ENCODE results near the gene UNC80. TPM values are rescaled to one million over a fixed set of nuclear protein-coding genes. Genes with fewer than 3 reads are reported as not detected.
A peak's percentile ranks its signal among the peaks of the same experiment; 100 is the strongest.

The UNC80 gene
- total and polyA plus RNA-seq, 2 of the 13 experiments (the other 11 are each of a cell fraction or from before 2014, with no cell fraction given) = not detected

DNA sequence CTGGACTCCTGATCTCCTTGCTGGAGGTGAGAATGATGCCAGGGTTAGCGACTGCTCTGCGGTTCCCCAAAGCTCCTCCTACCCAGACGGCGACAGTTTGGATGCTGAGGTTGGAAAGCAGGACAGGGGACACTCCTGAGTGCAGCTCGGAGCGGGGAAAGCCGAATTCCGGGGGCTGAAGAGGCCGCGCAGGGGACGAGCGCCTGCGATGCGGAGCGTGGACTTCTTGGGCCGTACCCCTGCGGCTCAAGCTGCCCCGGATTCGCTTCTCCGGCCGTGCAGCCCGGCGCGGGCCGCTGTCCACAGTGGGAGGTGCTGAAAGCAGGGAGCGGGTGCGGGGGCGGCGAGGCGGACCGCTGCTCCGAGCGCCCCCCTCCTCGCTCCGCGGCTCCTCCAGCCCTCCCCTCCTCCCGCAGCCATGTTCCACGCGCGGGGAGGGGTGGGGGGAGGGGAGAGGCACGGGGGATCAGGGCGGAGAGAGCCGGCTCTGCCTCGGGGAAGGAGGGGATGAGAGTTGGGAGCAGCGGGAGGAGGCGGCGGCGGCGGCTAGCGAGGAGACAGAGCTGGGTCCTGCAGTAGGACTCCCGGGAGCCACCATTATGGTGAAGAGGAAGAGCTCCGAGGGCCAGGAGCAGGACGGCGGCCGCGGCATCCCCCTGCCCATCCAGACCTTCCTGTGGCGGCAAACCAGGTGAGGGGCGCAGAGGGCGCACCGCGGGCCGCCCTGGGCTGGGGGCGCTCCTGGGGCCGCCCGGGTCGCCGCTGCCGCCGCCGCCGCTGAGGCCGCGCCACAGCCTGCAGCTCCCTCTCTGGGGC is at the start of gene UNC80 (continued):
- TF ChIP-seq MXI1 (IDR thresholded peaks at IDR 0.05; ENCODE audit: borderline replicate concordance, low read depth, low read length) (no peak), MXD4 (CRISPR knock-in tag; IDR thresholded peaks at IDR 0.05) (peak; percentile 90), ZMYM4 (CRISPR knock-in tag; IDR thresholded peaks at IDR 0.05) (peak; percentile 67), SETDB1 (CRISPR knock-in tag; IDR thresholded peaks at IDR 0.05; ENCODE audit: borderline replicate concordance) (no peak), ZNF703 (CRISPR knock-in tag; IDR thresholded peaks at IDR 0.05; ENCODE audit: borderline replicate concordance) (no peak), EEA1 (CRISPR knock-in tag; IDR thresholded peaks at IDR 0.05; ENCODE audit: borderline replicate concordance) (peak; percentile 90), PREB (CRISPR knock-in tag; IDR thresholded peaks at IDR 0.05) (0 out of 2 replicates have a peak, but pooled peaks have one; percentile 55), GATAD2A (CRISPR knock-in tag; IDR thresholded peaks at IDR 0.05) (peak; percentile 51; the same call in 1 of the 2 replicates), MED8 (CRISPR knock-in tag; IDR thresholded peaks at IDR 0.05; ENCODE audit: insufficient replicate concordance) (peak; percentile 42), PTBP1 (IDR thresholded peaks at IDR 0.05; ENCODE audit: low read depth, low read length, poor library complexity, severe bottlenecking) (no peak), ZMAT3 (CRISPR knock-in tag; conservative IDR thresholded peaks at IDR 0.05) (peak; percentile 99), KDM5A (IDR thresholded peaks at IDR 0.05; ENCODE audit: borderline replicate concordance, low read length) (no peak), SMAD9 (CRISPR knock-in tag; IDR thresholded peaks at IDR 0.05) (peak; percentile 92; the same call in 1 of the 2 replicates), NFKB2 (CRISPR knock-in tag; IDR thresholded peaks at IDR 0.05; ENCODE audit: borderline replicate concordance) (peak; percentile 99), U2AF2 (IDR thresholded peaks at IDR 0.05; ENCODE audit: low read depth, low read length) (no peak), FOXA1 (IDR thresholded peaks at IDR 0.05) (no peak), FOXA1 (CRISPR knock-in tag; IDR thresholded peaks at IDR 0.05) (peak; percentile 38; the same call in 1 of the 2 replicates), ZSCAN22 (CRISPR knock-in tag; IDR thresholded peaks at IDR 0.05) (0 out of 2 replicates have a peak, but pooled peaks have one; percentile 64), ONECUT2 (CRISPR knock-in tag; IDR thresholded peaks at IDR 0.05) (peak; percentile 58; the same call in 1 of the 2 replicates)
- TF ChIP-seq, protein P1, sequence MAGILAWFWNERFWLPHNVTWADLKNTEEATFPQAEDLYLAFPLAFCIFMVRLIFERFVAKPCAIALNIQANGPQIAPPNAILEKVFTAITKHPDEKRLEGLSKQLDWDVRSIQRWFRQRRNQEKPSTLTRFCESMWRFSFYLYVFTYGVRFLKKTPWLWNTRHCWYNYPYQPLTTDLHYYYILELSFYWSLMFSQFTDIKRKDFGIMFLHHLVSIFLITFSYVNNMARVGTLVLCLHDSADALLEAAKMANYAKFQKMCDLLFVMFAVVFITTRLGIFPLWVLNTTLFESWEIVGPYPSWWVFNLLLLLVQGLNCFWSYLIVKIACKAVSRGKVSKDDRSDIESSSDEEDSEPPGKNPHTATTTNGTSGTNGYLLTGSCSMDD (CRISPR knock-in tag; IDR thresholded peaks at IDR 0.05) = 0 out of 2 replicates have a peak, but pooled peaks have one; percentile 81
- TF ChIP-seq, protein P2, sequence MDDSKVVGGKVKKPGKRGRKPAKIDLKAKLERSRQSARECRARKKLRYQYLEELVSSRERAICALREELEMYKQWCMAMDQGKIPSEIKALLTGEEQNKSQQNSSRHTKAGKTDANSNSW (CRISPR knock-in tag; IDR thresholded peaks at IDR 0.05; ENCODE audit: borderline replicate concordance) = peak; percentile 65; the same call in 1 of the 2 replicates
- TF ChIP-seq, protein P3, sequence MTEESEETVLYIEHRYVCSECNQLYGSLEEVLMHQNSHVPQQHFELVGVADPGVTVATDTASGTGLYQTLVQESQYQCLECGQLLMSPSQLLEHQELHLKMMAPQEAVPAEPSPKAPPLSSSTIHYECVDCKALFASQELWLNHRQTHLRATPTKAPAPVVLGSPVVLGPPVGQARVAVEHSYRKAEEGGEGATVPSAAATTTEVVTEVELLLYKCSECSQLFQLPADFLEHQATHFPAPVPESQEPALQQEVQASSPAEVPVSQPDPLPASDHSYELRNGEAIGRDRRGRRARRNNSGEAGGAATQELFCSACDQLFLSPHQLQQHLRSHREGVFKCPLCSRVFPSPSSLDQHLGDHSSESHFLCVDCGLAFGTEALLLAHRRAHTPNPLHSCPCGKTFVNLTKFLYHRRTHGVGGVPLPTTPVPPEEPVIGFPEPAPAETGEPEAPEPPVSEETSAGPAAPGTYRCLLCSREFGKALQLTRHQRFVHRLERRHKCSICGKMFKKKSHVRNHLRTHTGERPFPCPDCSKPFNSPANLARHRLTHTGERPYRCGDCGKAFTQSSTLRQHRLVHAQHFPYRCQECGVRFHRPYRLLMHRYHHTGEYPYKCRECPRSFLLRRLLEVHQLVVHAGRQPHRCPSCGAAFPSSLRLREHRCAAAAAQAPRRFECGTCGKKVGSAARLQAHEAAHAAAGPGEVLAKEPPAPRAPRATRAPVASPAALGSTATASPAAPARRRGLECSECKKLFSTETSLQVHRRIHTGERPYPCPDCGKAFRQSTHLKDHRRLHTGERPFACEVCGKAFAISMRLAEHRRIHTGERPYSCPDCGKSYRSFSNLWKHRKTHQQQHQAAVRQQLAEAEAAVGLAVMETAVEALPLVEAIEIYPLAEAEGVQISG (CRISPR knock-in tag; IDR thresholded peaks at IDR 0.05) = peak; percentile 87
